HG03039 (cell line): ENCODE data around the gene MGAM2.
"Not testable (repeated sequence)": the region's sequence is repeated elsewhere in the genome, so short reads cannot be mapped to it uniquely, and the experiment has no call there.

Experiments
- ATAC-seq: cut with Tn5 transposase; IDR thresholded peaks from one replicate; pipeline ENCODE4 v1.9.1; 2021; ENCODE audit warnings: mild to moderate bottlenecking, moderate library complexity; ENCODE audit not compliant: unreplicated experiment

MGAM2 gene

DNA sequence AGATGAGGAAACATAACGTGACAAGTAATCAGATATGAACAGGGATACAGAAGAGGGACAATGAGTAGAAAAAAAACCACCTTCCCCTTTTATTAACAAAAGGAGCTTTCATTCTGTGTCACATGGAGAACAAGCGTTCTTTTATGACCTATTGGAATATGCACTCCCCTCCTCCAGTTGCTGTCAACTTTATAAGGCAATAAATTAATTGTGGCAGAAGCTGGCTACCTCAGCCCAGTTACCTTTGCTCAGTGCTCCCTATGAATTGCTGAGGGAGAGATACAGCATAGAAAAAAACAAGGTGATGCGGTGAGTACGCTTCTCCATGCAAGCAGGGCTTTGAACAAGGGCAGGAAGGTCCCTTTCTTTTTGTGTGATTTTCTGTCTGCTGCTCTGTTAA is at the start of gene MGAM2:
TSS of gene MGAM2 (plus strand) at position 220 of the 400 bp plus-strand sequence. CDS start 5,156 bp downstream, outside the sequence.
- no peak for ATAC-seq

DNA sequence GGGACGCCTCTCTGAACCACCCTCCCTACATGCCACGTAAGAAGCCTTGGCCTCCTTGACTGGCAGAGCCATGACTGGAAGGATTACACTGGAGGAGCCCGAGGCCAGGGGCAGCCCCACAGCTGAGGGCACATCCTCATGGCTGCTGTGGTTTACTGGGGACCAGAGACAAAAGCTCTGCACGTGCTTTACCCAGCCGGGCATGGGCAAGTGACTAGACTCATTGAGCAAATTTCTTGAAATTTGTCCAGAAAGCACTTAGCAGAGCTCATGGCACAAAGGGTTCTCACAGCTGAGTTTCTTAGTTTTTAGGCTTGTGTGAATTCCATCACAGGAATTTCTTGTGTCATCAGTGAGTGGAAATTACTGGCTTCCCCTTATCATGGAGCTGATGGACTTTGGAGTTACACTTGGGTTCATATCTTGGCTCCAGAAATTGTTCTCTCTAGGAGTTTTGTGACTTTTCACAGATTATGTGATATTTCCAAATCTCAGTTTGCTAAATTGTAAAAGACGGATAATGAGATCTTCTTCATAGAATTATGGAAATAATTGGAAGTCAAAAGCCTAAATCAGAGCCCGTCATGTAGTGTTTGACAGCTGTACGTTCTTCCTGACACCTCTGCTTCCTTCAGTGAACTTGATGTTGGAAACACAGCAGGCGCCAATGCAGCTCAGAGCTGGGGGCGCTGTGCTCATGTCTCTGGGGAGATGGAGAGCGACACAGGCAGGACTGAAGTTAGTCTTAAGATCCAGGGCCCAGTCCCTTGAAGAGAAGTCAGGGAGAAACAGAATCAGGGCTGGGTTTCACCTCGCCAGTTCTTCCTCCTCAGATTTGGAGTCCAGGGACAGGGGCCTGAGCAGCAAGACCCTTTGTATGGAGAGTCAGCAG is 47.7 kb upstream of the MGAM2 start:
- ATAC-seq: no peak

GRCh38 chr7:142066536-142066935 is 45.0 kb upstream of the MGAM2 start:
- ATAC-seq: no peak

DNA sequence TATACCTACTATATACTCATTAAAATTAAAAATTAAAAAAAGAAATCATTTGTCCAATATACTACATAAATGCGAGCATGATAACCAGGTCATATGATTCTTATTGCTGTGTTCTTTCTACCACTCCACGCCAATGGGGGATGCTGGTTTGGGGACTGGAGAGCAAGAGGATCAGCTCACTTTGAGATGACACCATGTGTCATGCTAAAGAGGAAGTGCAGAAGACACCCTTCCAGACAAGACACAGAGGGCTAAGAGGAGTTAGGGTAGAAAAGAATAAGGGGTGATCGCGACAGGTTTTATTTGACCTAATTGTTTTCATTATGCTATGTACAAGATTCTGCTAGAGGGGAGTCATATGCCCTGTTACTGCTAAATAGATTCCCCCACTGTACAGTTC is 33.8 kb upstream of the MGAM2 start:
- no peak for ATAC-seq

DNA sequence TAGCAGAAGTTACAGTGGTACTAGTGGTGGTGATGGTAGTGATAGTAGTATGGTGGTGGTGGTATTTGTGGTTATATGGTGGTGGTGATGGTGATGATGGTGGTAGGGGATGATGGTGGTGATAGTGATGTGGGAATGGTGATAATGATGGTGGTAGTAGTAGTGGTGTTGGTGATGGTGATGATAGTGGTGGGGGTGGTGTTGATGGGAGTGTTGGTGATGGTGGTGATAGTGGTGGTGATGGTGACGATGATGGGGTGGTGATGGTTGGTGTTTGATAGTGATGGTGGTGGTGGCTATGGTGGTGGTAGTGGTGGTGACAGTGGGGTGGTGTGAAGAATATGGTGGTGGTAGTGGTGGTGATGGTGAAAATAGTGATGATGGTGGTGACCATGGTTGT is 27.9 kb upstream of the MGAM2 start:
- ATAC-seq: no peak

DNA sequence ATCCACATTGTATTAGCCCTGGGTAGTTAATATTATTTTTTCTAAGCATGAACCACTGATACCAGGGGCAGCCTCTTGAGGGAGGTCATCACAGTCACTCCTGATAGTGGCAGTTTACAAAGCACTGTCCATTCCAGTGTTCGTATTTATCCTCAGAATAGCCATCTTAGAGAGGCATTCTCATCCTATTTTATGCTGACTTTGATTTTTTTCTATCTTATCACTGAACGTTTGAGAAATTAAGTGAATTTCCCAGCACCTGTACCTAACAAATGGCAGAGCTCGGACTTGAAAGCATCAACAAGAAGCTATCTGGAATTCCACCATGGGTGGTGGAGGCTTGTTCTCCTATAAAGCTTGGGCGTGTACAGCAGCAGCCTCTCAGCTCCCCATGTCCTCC is 26.1 kb upstream of the MGAM2 start:
- ATAC-seq: no peak

DNA sequence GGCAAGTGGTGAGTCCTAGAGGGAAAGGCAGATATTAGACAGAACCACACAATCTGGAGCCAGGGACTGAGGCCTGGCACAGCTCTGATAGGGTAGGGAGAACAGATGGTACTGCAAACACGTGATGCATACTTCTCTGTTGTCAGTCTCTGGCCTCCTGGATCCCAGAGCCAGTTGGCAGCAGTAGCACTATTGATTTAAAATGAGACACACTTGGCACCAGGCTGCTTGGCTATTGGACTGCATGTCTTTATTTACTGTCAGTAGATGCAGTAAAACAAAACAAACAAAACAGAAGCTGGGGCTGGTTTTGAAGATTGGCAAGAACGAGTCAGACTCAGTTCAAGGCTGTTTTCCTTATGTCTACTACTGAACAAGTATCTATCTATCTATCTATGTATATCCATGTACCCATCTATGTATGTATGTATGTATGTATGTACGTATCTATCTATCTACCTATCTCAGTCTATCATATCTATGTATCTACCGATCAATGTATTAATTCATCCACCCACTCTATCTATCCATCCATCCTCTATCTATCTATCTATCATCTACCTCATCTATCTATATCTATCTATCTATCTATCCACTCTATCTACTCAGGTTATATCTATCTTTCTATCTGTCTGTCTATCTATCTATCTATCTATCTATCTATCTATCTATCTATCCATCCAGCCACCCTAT is 23.4 kb upstream of the MGAM2 start:
- ATAC-seq: no peak

DNA sequence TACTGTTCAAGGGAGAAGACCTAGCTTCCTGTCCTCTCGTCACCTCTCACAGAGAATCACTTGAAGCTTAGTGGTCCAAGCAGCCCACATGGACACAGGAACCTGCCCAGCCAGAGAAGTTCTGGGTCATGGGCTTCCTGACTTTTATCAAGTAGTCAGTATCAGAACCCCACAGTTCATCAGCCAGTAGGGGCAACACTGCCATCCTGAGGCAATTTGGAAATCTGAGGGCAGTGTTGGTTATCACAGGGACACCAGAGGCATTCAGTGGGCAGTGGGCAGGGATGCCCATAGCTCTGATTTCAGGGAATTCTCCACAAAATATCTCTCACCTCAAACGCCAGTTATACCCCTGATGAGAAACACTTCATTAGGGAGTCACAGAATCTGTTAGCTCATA is 22.5 kb upstream of the MGAM2 start:
- ATAC-seq: no peak

- ATAC-seq: no peak
Observed at GRCh38 chr7:142091961-142092360, 19.6 kb upstream of the MGAM2 start.

GRCh38 chr7:142094861-142095260 is 16.7 kb upstream of the MGAM2 start:
- ATAC-seq: no peak

- ATAC-seq: no peak
Observed at GRCh38 chr7:142097571-142097970, 13.9 kb upstream of the MGAM2 start.

DNA sequence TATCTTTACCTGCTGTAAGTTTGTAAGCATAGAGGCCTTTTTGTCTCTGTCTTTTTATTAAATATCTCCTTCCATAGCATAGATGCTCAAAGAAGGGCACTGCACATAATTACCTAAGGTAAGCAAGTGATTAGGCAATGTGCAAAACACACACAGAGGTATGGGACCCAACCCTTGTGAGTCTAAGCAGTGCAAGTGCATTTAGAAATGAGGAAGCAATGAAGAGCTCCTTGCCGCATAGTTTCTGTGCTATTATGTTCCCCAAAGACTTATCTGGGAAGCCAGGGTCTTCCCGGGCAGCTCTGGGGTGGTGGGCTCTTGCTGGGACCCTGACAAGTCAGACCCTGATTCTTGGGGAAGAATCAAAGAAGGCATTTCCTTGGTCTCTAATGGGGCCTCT is 13.5 kb upstream of the MGAM2 start:
- ATAC-seq: no peak

- not testable (repeated sequence) for ATAC-seq
Observed at GRCh38 chr7:142099347-142099746, 12.2 kb upstream of the MGAM2 start.

GRCh38 chr7:142100634-142101033 is 10.9 kb upstream of the MGAM2 start:
- ATAC-seq: no peak

DNA sequence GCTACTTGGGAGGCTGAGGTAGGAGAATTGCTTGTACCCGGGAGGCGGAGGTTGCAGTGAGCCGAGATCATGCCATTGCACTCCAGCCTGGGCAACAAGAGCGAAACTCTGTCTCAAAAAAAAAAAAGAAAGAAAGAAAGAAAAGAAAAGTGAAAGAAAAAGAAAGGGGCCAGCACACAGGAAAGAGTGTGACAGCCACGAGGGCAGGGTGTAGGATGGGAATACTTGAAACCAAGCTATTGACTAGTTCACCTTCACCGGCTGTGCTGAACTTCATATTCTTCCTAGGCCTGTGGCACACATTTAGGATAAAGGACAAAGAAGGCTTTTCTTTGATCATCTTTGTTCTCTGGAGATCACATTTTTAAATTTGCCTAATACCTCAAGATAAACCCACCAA is 9.7 kb upstream of the MGAM2 start:
- ATAC-seq: not testable (repeated sequence)

DNA sequence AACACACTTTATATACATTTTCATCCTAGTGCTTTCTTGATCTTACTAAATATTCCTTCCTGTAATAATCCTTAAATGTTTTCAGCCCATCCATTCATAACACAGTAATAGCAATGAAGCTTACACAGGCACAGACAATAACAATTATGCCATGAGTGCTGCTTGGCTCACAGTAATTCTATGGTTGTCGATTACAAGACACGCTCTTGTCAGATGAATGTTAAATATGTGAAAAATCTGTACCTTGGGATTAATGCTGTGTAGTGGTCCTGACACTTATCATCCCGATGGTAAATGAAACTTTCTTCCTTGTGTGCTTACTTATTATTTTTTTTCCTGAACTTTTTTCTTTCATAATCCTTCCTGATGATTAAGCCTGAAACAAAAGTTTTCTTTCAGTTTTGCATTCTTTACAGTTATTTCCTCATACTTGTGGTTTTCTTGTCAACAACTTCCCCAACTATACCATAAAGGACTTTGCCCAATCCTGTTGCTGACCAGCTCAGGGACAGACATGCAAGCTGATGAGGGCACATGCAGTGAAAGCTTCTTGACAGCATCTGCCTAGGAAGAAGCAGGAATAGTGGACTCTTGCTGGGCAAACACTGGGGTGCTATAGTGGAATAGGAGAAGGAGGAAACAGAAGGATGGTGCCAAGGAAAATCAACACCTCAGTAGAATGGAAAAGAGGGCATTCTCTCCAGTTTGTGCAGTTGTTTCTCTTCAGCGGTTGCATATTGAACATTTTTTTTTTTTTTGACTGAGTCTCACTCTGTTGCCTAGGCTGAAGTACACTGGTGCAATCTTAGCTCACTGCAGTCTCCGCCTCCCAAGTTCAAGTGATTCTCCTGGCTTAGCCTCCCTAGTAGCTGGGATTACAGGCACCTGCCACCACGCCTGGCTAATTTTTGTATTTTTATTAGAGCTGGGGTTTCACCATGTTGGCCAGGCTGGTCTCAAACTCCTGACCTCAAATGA is 6.7 kb upstream of the MGAM2 start:
- ATAC-seq: no peak

- ATAC-seq: no peak
Observed at GRCh38 chr7:142108728-142109505, 2.6 kb upstream of the MGAM2 start.

DNA sequence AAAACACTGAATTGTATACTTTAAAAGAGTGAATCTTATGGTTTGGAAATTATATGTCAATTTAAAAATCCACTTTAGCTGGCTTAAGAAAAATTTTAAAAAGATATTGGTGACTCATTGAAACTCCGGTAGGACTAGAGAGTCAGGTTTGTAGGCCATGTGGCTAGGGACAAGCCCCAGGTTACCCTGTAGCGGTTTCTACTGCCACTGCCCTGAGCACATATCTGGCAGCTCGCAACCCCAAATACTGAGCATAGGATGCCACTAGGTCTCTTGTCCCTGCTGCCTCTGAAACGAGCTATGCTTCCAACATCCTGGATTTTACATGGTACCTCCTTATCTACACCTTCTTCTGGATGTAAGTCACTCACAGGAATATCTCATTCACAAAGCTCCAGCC is 1.4 kb upstream of the MGAM2 start:
- no peak for ATAC-seq

GRCh38 chr7:142110638-142111037 is 880 bp upstream of the MGAM2 start:
- ATAC-seq: no peak

GRCh38 chr7:142112086-142112485 is 568 bp downstream of the MGAM2 start:
- no peak for ATAC-seq
